Stomach (tissue), 4 donors: ENCODE measurements around the gene CDC25A.

Experiments
- CTCF ChIP-seq, 7 experiments: fragments of 450-650 bp in 4 of 7; fragments of 200-600 bp in 3 of 7; sonication (generic) in 3 of 7; IDR thresholded peaks; one replicate each; pipeline ENCODE4 v1.5.1; 2016 to 2019; ENCODE audit warnings: antibody characterized with exemption in 7 of 7, control low read depth in 2 of 7, mild to moderate bottlenecking in 1 of 7
- EP300 ChIP-seq: sonication (generic); formaldehyde crosslinking; IDR thresholded peaks from one replicate; pipeline ENCODE4 v1.6.1; 2017; ENCODE audit warnings: antibody characterized with exemption
- POLR2A ChIP-seq, 4 donors: fragments of 450-650 bp; IDR thresholded peaks; one replicate each; pipeline ENCODE4 v1.6.1; 2016; ENCODE audit warnings: antibody characterized with exemption in 4 of 4, control low read depth in 2 of 4, mild to moderate bottlenecking in 1 of 4, moderate library complexity in 1 of 4
- POLR2AphosphoS5 ChIP-seq, 3 donors: sonication (generic); formaldehyde crosslinking; IDR thresholded peaks; one replicate each; pipeline ENCODE4 v1.6.1; 2016; ENCODE audit warnings: antibody characterized with exemption in 3 of 3

GRCh38 chr3:48142316-48142870, 45.8 kb downstream of the CDC25A start:
- TF ChIP-seq CTCF (IDR thresholded peaks at IDR 0.05): no peak
- TF ChIP-seq POLR2A (IDR thresholded peaks at IDR 0.05): no peak
- TF ChIP-seq POLR2AphosphoS5 (IDR thresholded peaks at IDR 0.05): no peak
- no peak for TF ChIP-seq EP300
